ENCODE measurements around the gene GATA5.

Gene GATA5

DNA sequence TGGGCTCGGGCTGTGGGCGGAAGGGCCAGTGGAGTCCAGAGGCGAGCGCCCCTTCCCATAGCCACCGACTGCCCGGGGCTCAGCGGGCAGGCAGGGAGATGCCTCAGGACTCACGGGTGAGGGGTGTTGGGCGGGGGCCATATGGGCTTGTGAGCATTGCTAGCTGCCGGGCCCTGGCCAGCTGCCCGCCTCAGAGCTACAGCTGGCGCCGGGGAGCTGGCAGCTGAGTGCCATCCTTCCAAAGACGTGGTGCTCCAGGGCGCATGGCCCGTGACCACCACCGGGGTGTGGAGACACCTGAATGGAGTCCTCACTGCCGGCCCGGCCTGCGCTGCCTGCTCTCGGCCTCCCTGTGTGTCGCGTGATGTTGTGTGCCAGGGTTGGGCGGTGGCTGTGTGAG is 37.9 kb downstream of the GATA5 start:
- DNase-seq (ENCODE audit: extremely low read depth, low read depth) = no peak
- TF ChIP-seq CTCF (IDR thresholded peaks at IDR 0.05; ENCODE audit: low read depth, low read length) = no peak

GRCh38 chr20:62437496-62437895 is 38.3 kb downstream of the GATA5 start:
- DNase-seq (ENCODE audit: extremely low read depth, low read depth) = no peak
- TF ChIP-seq CTCF (IDR thresholded peaks at IDR 0.05; ENCODE audit: low read depth, low read length) = no peak

- TF ChIP-seq CTCF (IDR thresholded peaks at IDR 0.05; ENCODE audit: low read depth, low read length) = no peak
- no peak for DNase-seq (ENCODE audit: extremely low read depth, low read depth)
Measured at GRCh38 chr20:62436692-62437091, 39.1 kb downstream of the GATA5 start.

GRCh38 chr20:62433658-62434497 is 41.9 kb downstream of the GATA5 start:
- TF ChIP-seq CTCF (IDR thresholded peaks at IDR 0.05; ENCODE audit: low read depth, low read length) = no peak
- no peak for DNase-seq (ENCODE audit: extremely low read depth, low read depth)

DNA sequence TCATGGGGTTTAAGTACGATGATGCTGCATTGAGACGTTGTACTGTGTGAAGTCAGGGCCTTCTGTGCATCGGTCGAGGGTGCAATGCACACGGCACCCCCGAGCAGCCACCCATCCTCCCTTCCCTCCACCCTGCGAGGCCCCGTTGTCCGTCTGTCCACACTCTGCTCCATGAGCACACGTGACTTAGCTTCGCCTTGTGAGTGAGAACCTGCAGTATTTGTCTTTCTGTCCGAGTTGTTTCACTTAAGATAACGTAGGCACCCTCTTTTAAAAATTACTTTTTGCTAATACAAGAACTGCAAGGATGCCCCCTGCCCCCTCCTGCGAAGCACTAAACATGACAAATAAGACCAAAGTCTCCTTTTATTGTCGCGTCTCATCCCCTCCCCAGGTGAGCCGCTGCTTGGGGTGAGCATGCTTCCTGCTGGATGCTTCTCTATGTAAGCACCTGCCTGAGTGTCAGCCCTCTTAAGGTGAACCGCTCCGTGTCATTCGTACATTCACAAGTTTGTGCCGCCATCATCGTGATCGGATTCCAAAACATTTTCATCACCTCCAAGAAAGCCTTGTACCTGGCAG is 44.8 kb downstream of the GATA5 start:
- TF ChIP-seq CTCF (IDR thresholded peaks at IDR 0.05; ENCODE audit: low read depth, low read length) = no peak
- no peak for DNase-seq (ENCODE audit: extremely low read depth, low read depth)

DNA sequence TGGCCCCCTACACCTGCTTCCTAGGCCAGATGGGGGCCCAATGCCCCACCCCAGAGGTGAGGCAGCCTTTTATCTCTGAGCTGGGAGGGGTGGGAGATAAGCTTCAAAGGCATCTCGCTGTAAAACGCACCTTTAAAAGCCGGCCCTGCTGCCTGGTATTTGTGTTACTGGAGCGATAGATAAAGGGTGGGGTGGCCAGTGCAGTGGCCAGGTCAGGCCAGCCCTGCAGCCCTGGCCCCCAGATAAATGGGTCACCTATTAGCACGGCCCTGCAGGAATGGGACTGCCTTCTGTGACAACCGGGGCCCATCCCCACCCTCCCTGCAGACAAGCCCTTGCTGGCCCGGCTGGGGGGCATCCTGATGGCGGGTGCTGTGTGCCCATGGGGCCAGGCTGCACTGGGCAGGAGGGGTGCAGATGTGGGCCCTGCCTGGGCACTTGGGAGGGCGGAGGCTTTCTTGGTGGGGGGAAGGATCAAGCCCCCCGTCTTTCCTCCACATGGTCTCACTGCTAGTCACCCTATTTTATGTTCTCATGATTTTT is 45.4 kb downstream of the GATA5 start:
- TF ChIP-seq CTCF (IDR thresholded peaks at IDR 0.05; ENCODE audit: low read depth, low read length) = no peak
- DNase-seq (ENCODE audit: extremely low read depth, low read depth) = no peak

Measured in AG09319 (cell line).